SIG-M5 treated with dmso at 0.1 percent for 504 hours (cell line): ENCODE measurements around the gene CDH7.

ENCODE experiments used
- DNase-seq: peaks from one replicate; lab custom pipeline; 2025; ENCODE audit not compliant: unreplicated experiment; lab: John Stamatoyannopoulos, UW

CDH7 gene

GRCh38 chr18:65767406-65767805 is 16.6 kb downstream of the CDH7 start:
- DNase-seq = no peak

DNA sequence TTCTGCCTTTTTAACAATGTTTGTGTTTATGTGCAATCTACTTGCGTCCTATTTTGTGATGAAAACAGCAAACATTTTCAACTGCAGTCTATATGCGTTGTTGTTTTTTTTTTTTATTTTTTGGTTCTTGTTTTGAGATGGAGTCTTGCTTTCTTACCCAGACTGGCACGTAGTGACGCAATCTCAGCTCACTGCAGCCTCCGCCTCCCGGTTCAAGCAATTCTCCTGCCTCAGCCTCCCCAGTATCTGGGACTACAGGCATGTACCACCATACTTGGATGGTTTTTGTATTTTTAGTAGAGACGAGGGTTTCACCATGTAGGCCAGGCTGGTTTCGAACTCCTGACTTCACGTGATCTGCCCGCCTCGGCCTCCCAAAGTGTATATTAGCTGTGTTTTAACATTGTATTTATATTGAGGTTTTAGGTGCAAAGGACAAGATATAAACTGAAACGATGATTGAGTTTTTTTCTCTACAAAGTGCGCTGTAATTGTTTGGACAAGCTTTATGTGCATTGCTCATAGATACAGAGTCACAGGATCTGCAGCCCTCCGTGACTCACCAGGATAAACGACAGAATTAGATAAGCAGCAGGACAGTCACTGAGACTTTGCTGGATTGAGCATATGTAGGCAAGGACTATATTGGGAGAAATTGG is 17.4 kb downstream of the CDH7 start:
- no peak for DNase-seq

DNA sequence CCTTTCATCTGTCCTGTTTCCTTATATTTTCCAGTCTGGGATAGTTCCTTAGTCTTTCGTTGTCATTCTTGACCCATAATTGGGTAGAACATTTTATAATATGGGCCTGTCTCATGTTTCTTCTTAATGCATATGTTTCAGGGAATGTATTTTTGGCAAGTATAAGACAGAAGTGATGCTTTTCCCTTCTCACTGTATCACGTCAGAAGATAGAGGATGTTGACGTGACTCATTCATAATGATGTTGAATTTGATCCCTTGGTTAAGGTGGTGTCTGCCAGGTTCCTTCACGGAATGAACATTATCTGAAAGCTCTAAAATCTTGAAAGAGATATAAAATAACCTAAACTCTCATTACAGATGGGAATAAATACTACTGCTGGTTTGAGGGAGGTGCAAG is 18.8 kb downstream of the CDH7 start:
- no peak for DNase-seq

GRCh38 chr18:65786474-65786873 is 35.7 kb downstream of the CDH7 start:
- DNase-seq = no peak

- no peak for DNase-seq
These were observed 37.6 kb downstream of the CDH7 start for GRCh38 chr18:65788373-65788772.

- no peak for DNase-seq
These were observed 39.8 kb downstream of the CDH7 start for GRCh38 chr18:65790604-65791003.

- no peak for DNase-seq
These were observed 40.9 kb downstream of the CDH7 start for GRCh38 chr18:65791719-65792118.

DNA sequence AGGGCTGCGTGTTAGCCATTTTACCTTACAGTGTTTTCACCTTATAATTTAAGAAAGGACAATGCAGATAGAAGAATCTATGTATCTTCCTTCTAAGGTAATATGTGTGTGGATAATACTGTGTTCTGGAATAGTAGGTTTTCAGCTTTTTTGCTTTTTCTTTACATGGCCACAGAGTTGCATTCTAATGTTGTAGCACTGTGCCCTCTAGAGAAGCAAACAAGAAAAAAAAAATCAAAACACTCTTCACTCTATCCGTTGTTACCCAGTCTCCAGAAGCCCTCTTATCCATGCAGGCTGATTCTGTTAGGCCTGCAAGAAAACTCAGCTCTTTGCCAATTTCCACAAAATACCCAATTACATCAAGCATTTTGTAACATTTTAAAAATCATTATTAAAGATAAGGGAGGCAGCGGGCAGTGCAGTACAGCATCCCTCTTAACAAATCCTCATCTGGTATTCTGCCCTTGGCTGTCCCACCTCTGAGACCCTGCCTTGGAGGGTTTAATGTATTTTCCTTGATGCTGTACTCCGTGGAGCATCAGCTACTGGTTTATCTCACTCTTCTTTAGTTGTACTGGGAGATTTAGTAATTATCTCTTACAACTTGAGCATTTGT is 41.8 kb downstream of the CDH7 start:
- no peak for DNase-seq

DNA sequence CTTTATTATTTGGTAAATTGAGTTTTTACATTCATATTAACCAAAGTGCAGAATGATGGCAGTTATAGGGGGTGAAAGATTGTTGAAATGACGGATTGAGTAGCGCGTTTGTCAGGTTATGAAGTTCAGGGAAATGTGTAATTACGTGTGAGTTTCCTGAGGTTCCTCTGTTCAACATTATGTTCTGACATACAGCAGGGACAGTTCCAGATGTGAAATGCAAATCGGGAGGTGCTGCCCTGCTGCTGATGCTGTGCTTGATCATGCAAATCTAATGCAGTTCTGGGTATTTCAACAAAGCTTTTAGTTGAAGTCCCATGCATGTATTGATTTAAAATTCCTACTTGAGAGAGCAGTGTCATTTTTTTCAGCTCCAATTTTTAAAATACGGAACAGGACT is 57.9 kb downstream of the CDH7 start:
- DNase-seq = no peak

DNA sequence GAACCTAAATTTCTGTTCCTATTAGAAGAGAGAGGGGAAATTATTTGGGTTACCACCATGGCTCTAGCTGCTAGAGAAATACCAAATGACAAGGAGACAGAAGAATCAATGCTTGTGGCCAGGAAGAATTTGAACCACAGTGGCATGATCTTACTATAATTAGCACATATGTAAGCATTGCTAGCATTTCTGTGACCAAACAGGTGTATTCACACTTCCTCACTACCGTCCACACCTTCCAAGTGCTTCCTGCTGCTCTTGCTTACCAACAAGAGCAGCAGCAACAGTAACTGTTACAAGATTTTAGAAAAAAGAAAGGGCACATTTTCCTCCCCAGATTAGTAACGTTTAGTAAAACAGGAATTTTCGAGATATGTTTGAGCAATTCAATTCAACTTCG is 60.5 kb downstream of the CDH7 start:
- DNase-seq = no peak

DNA sequence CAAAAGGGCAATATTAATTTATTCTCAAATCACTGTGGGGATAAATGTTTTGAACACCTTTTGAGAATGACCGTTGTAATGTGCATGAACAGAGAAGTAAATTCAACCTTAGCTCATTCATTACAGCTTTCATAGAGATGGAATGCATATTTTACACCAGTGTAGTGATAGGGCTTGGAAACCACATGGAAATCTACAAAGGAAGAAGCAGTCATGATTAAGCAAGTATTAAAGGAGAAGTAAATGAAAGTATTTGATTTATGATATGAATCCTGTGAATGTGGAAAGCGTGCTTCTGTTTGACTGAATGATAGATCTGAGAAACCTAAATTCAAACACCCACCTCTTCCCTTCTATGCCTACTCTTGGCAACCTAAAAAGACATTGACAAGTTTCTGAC is 64.7 kb downstream of the CDH7 start:
- DNase-seq = no peak

- no peak for DNase-seq
These were observed 66.4 kb downstream of the CDH7 start for GRCh38 chr18:65817178-65817577.

GRCh38 chr18:65821911-65822310 is 71.1 kb downstream of the CDH7 start:
- no peak for DNase-seq

DNA sequence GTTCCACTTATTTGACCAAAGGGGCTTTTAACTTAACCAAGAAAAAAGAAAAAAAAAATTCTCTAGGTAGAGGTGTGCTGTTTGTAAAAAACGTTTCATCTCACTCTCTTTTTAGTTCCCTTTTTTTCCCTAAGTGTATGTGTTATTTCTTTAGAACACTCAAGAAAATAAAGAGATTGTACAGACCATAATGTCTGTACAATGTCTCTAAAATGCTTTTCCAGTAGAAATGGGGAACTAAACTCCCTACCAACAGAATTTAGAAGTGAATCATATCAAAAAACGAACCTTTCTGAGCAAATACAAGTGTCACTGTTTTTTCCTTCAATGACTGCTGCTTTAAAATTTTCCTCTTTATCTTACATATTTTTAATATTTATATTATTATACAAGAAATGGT is 72.0 kb downstream of the CDH7 start:
- no peak for DNase-seq

- DNase-seq = no peak
These were observed 76.6 kb downstream of the CDH7 start for GRCh38 chr18:65827444-65827843.

DNA sequence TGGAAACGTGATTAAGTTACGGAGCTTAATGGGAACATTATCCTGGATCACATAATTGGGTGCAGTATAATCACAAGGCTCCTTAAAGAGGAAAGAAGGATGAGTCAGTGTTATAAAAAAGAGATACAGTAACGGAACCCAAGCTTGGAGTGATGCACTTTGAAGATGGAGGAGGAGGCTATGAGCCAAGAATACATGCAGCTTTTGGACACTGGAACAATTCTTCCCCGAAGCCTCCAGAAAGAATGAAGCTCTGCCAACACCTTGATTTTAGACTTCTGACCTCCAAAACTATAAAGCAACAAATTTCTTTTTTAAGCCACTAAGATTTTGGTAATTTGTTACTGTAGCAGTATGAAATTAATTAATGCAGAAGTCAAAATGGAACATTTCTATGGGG is 85.1 kb downstream of the CDH7 start:
- DNase-seq = no peak

- DNase-seq = no peak
These were observed 95.3 kb downstream of the CDH7 start for GRCh38 chr18:65846107-65846506.

- no peak for DNase-seq
These were observed 101.5 kb downstream of the CDH7 start for GRCh38 chr18:65852273-65852672.

DNA sequence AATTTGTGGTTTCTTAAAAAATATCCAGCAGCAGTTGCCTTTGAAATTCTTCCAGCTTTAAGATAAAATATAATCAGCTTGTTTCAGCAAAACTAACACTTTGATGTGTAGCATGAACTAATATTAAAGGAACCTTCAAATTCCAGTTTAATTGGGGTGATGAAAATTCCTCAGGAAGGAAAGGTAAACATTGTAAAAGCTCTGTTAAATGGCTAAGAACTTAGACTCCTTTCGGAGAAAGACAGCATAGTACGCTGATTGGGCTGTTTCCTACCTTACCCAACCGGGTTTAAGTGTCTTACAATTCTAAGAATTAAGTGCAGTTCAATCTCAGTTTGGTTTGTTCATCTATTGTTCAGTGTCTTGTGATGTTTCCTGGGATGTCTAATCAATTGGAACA is 108.3 kb downstream of the CDH7 start:
- DNase-seq = no peak

- DNase-seq = no peak
These were observed 118.7 kb downstream of the CDH7 start for GRCh38 chr18:65869527-65869926.

DNA sequence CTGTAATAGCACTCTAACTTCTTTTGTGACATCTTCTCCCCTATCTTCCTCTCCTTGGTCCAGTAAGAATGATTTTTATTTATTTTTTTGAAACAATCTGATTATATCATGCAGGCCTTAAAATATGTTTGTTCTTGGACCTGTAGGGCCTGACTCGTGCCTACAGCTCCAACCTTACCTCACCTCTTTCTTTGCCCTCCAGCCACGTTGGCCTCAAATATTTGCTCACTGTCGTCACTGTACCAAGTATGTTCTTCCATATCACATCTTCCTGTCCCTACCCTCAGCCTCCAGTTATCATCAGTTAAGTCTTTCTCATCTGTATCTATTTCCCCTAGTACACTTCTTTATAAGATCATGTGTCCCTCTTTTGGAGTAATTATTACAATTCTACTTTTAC is 125.5 kb downstream of the CDH7 start:
- no peak for DNase-seq

- DNase-seq = no peak
These were observed 146.5 kb downstream of the CDH7 start for GRCh38 chr18:65897292-65897691.

DNA sequence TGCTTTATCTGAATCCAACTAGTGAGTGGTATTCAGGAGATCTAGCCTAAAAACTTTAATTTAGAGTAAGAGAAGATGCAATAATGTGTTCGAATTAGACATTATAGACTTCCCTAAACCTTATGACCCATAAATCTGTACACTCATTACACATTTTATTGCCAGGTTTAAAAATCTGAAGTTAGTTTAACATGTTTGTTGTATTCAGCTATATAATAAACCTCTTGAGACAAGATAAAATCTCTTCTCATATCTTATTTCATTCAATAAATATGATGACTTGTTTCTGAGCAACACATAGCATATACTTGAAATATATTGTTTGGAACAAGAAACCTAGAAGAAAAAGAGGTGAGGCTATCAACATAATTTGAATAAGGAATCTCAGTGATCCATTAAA is 150.7 kb downstream of the CDH7 start:
- no peak for DNase-seq
